EH (cell line): ENCODE data around the gene COL4A2.

Source experiments
- DNase-seq: peaks from one replicate; pipeline ENCODE4 v3.0.0-alpha.2; 2015; ENCODE audit warnings: low read depth

The COL4A2 gene

GRCh38 chr13:110402299-110403069 is 95.4 kb downstream of the COL4A2 start:
- no peak for DNase-seq

GRCh38 chr13:110403315-110403714 is 96.2 kb downstream of the COL4A2 start:
- DNase-seq, result peak; percentile 97

- peak; percentile 75 for DNase-seq
Observed at GRCh38 chr13:110403721-110404120, 96.6 kb downstream of the COL4A2 start.

GRCh38 chr13:110404321-110404720 is 97.2 kb downstream of the COL4A2 start:
- no peak for DNase-seq

- peak; percentile 95 for DNase-seq
Observed at GRCh38 chr13:110405597-110406450, 98.7 kb downstream of the COL4A2 start.

GRCh38 chr13:110407021-110407420 is 99.9 kb downstream of the COL4A2 start:
- no peak for DNase-seq

GRCh38 chr13:110407531-110407930 is 100.4 kb downstream of the COL4A2 start:
- DNase-seq, result no peak

GRCh38 chr13:110408286-110408685 is 101.2 kb downstream of the COL4A2 start:
- no peak for DNase-seq

GRCh38 chr13:110409581-110409992 is 102.5 kb downstream of the COL4A2 start:
- peak; percentile 97 for DNase-seq

GRCh38 chr13:110410000-110410399 is 102.9 kb downstream of the COL4A2 start:
- DNase-seq, result no peak

- DNase-seq, result no peak
Observed at GRCh38 chr13:110410936-110411687, 104.0 kb downstream of the COL4A2 start.

GRCh38 chr13:110411688-110412059 is 104.6 kb downstream of the COL4A2 start:
- DNase-seq, result peak; percentile 46

GRCh38 chr13:110412132-110412914 is 105.2 kb downstream of the COL4A2 start:
- peak; percentile 99 for DNase-seq

- peak; percentile 55 for DNase-seq
Observed at GRCh38 chr13:110413016-110413675, 106.1 kb downstream of the COL4A2 start.

- DNase-seq, result no peak
Observed at GRCh38 chr13:110413676-110414040, 106.6 kb downstream of the COL4A2 start.

- DNase-seq, result no peak
Observed at GRCh38 chr13:110414283-110414682, 107.2 kb downstream of the COL4A2 start.

GRCh38 chr13:110414931-110415330 is 107.8 kb downstream of the COL4A2 start:
- DNase-seq, result no peak

GRCh38 chr13:110415669-110416068 is 108.6 kb downstream of the COL4A2 start:
- DNase-seq, result no peak

GRCh38 chr13:110416131-110417025 is 109.3 kb downstream of the COL4A2 start:
- peak; percentile 52 for DNase-seq

GRCh38 chr13:110418944-110419343 is 111.9 kb downstream of the COL4A2 start:
- no peak for DNase-seq
